A673 (cell line): ENCODE results near the gene ZNF622.

Experiments
- EZH2 ChIP-seq: fragments of 200-600 bp; sonication (generic); IDR thresholded peaks from 2 replicates; pipeline ENCODE4 v1.6.1; 2017; ENCODE audit warnings: borderline replicate concordance, low read depth, mild to moderate bottlenecking, mixed read lengths, antibody characterized with exemption, low read length; ENCODE audit not compliant: poor library complexity, severe bottlenecking
- TF ChIP-seq, protein P1 (sequence below): fragments of 300-800, 200-600 bp; sonication (generic); conservative IDR thresholded peaks from 2 replicates; pipeline ENCODE4 v1.5.1; 2017; ENCODE audit warnings: low read depth, mild to moderate bottlenecking, antibody characterized with exemption, low read length, moderate library complexity, mixed read lengths

DNA sequence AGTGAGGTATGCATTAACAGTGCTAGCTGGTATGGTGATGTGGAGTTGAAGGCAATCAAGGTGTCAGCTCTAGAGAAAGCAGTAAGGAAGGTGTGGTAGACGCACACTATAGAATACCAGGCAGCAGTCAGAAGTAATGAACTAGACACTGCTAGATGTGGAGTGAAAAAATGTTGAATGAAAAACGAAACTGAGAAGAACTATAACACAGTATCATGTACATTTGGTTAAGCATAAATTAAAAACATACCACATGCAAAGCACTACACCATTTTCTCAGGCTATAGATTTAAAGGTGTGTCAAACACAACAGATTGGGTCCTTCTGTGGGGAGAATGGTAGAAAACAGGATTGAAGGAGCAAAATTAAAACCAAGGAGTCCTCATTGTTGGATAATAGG, 15.4 kb downstream of the ZNF622 start:
- TF ChIP-seq, protein P1, sequence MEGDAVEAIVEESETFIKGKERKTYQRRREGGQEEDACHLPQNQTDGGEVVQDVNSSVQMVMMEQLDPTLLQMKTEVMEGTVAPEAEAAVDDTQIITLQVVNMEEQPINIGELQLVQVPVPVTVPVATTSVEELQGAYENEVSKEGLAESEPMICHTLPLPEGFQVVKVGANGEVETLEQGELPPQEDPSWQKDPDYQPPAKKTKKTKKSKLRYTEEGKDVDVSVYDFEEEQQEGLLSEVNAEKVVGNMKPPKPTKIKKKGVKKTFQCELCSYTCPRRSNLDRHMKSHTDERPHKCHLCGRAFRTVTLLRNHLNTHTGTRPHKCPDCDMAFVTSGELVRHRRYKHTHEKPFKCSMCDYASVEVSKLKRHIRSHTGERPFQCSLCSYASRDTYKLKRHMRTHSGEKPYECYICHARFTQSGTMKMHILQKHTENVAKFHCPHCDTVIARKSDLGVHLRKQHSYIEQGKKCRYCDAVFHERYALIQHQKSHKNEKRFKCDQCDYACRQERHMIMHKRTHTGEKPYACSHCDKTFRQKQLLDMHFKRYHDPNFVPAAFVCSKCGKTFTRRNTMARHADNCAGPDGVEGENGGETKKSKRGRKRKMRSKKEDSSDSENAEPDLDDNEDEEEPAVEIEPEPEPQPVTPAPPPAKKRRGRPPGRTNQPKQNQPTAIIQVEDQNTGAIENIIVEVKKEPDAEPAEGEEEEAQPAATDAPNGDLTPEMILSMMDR: no peak
- TF ChIP-seq EZH2: no peak
